ENCODE measurements around the gene NSFL1C.
A peak's percentile ranks its signal among the peaks of the same experiment; 100 is the strongest.

The NSFL1C gene

GRCh38 chr20:1457992-1458391 lies 8.7 kb downstream of the NSFL1C start:
- DNase-seq = no peak

- DNase-seq = no peak
Measured at GRCh38 chr20:1456300-1456699, 10.3 kb downstream of the NSFL1C start.

GRCh38 chr20:1450926-1451491 lies 15.6 kb downstream of the NSFL1C start:
- no peak for DNase-seq

- no peak for DNase-seq
Measured at GRCh38 chr20:1449370-1449769, 17.3 kb downstream of the NSFL1C start.

GRCh38 chr20:1448081-1448620 lies 18.5 kb downstream of the NSFL1C start:
- no peak for DNase-seq

- no peak for DNase-seq
Measured at GRCh38 chr20:1446536-1446935, 20.1 kb downstream of the NSFL1C start.

GRCh38 chr20:1443085-1443484 lies 23.6 kb downstream of the NSFL1C start:
- DNase-seq = no peak

- no peak for DNase-seq
Measured at GRCh38 chr20:1442304-1442703, 24.3 kb downstream of the NSFL1C start.

- DNase-seq = no peak
Measured at GRCh38 chr20:1441133-1441532, 25.5 kb downstream of the NSFL1C start.

GRCh38 chr20:1440024-1440423 lies 26.6 kb downstream of the NSFL1C start:
- no peak for DNase-seq

- DNase-seq = no peak
Measured at GRCh38 chr20:1438361-1438760, 28.3 kb downstream of the NSFL1C start.

- DNase-seq = peak; percentile 78
Measured at GRCh38 chr20:1437235-1437904, 29.3 kb downstream of the NSFL1C start.

GRCh38 chr20:1436263-1436662 lies 30.4 kb downstream of the NSFL1C start:
- no peak for DNase-seq

GRCh38 chr20:1435337-1435699 lies 31.3 kb downstream of the NSFL1C start:
- DNase-seq = no peak

GRCh38 chr20:1434571-1435336 lies 31.9 kb downstream of the NSFL1C start:
- peak; percentile 69 for DNase-seq

GRCh38 chr20:1431158-1431557 lies 35.5 kb downstream of the NSFL1C start:
- DNase-seq = no peak

- DNase-seq = no peak
Measured at GRCh38 chr20:1430004-1430451, 36.6 kb downstream of the NSFL1C start.

GRCh38 chr20:1429143-1429728 lies 37.4 kb downstream of the NSFL1C start:
- no peak for DNase-seq

GRCh38 chr20:1427457-1428054 lies 39.1 kb downstream of the NSFL1C start:
- DNase-seq = no peak

- DNase-seq = no peak
Measured at GRCh38 chr20:1426231-1426849, 40.3 kb downstream of the NSFL1C start.

GRCh38 chr20:1424336-1424735 lies 42.3 kb downstream of the NSFL1C start:
- no peak for DNase-seq

GRCh38 chr20:1423625-1424106 lies 43.0 kb downstream of the NSFL1C start:
- peak; percentile 15 for DNase-seq
